ENCODE data around the gene CEP290.

Gene CEP290

GRCh38 chr12:88093573-88093972, 48.3 kb downstream of the CEP290 start:
- Histone ChIP-seq H3F3A (ENCODE audit: insufficient read depth) (no peaks in the 10 kb centered on the region), H3K9ac (ENCODE audit: low read length) (no peak overlapping the region), H3K4me3 (ENCODE audit: insufficient read depth, low read length, poor library complexity, severe bottlenecking) (no peak overlapping the region), H2AFZ (ENCODE audit: low read depth, low read length, severe bottlenecking) (no peak overlapping the region), H3K9me3 (ENCODE audit: insufficient read depth, low read length) (no peaks in the 10 kb centered on the region), H3K27me3 (ENCODE audit: low read length) (no peaks in the 10 kb centered on the region), H3K79me2 (ENCODE audit: insufficient read depth, low read length) (no peaks in the 10 kb centered on the region), H3K27ac (ENCODE audit: low read depth, low read length) (no peak overlapping the region), H3K36me3 (ENCODE audit: low read length) (0 out of 2 replicates have a peak, but pooled peaks cover 5% of the 10 kb centered on the region), H3K4me2 (ENCODE audit: low read depth, low read length, poor library complexity, severe bottlenecking) (no peak overlapping the region), H3K9me2 (replicated peaks; ENCODE audit: insufficient read depth, low read length) (no peaks in the 10 kb centered on the region), H4K20me1 (ENCODE audit: low read depth, low read length) (no peaks in the 10 kb centered on the region)
- TF ChIP-seq, protein P1, sequence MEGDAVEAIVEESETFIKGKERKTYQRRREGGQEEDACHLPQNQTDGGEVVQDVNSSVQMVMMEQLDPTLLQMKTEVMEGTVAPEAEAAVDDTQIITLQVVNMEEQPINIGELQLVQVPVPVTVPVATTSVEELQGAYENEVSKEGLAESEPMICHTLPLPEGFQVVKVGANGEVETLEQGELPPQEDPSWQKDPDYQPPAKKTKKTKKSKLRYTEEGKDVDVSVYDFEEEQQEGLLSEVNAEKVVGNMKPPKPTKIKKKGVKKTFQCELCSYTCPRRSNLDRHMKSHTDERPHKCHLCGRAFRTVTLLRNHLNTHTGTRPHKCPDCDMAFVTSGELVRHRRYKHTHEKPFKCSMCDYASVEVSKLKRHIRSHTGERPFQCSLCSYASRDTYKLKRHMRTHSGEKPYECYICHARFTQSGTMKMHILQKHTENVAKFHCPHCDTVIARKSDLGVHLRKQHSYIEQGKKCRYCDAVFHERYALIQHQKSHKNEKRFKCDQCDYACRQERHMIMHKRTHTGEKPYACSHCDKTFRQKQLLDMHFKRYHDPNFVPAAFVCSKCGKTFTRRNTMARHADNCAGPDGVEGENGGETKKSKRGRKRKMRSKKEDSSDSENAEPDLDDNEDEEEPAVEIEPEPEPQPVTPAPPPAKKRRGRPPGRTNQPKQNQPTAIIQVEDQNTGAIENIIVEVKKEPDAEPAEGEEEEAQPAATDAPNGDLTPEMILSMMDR (IDR thresholded peaks at IDR 0.05; ENCODE audit: insufficient read depth, low read length, poor library complexity, severe bottlenecking): no peak
- TF ChIP-seq EZH2phosphoT487 (conservative IDR thresholded peaks at IDR 0.05; ENCODE audit: low read length): no peak

- Histone ChIP-seq H3K4me3 (ENCODE audit: insufficient read depth, low read length, poor library complexity, severe bottlenecking) (no peak overlapping the region), H2AFZ (ENCODE audit: low read depth, low read length, severe bottlenecking) (no peak overlapping the region), H3K4me2 (ENCODE audit: low read depth, low read length, poor library complexity, severe bottlenecking) (no peak overlapping the region), H3F3A (ENCODE audit: insufficient read depth) (no peaks in the 10 kb centered on the region), H3K27me3 (ENCODE audit: low read length) (no peaks in the 10 kb centered on the region), H3K79me2 (ENCODE audit: insufficient read depth, low read length) (no peaks in the 10 kb centered on the region), H4K20me1 (ENCODE audit: low read depth, low read length) (no peaks in the 10 kb centered on the region), H3K9ac (ENCODE audit: low read length) (no peak overlapping the region), H3K36me3 (ENCODE audit: low read length) (peaks cover 8% of the 10 kb centered on the region; the same call in 1 of the 2 replicates), H3K9me3 (ENCODE audit: insufficient read depth, low read length) (no peaks in the 10 kb centered on the region), H3K27ac (ENCODE audit: low read depth, low read length) (no peak overlapping the region), H3K9me2 (replicated peaks; ENCODE audit: insufficient read depth, low read length) (no peaks in the 10 kb centered on the region)
- TF ChIP-seq, protein P1 (IDR thresholded peaks at IDR 0.05; ENCODE audit: insufficient read depth, low read length, poor library complexity, severe bottlenecking): no peak
- no peak for TF ChIP-seq EZH2phosphoT487 (conservative IDR thresholded peaks at IDR 0.05; ENCODE audit: low read length)
Measured at GRCh38 chr12:88092771-88093170, 49.1 kb downstream of the CEP290 start.

- TF ChIP-seq, protein P1 (IDR thresholded peaks at IDR 0.05; ENCODE audit: insufficient read depth, low read length, poor library complexity, severe bottlenecking): no peak
- TF ChIP-seq EZH2phosphoT487 (conservative IDR thresholded peaks at IDR 0.05; ENCODE audit: low read length): no peak
- Histone ChIP-seq H3K9ac (ENCODE audit: low read length) (no peak overlapping the region), H3K4me2 (ENCODE audit: low read depth, low read length, poor library complexity, severe bottlenecking) (no peak overlapping the region), H3K27me3 (ENCODE audit: low read length) (no peaks in the 10 kb centered on the region), H3K36me3 (ENCODE audit: low read length) (peaks cover 30% of the 10 kb centered on the region; the same call in 1 of the 2 replicates), H2AFZ (ENCODE audit: low read depth, low read length, severe bottlenecking) (no peak overlapping the region), H4K20me1 (ENCODE audit: low read depth, low read length) (no peaks in the 10 kb centered on the region), H3K9me3 (ENCODE audit: insufficient read depth, low read length) (no peaks in the 10 kb centered on the region), H3K79me2 (ENCODE audit: insufficient read depth, low read length) (no peaks in the 10 kb centered on the region), H3F3A (ENCODE audit: insufficient read depth) (no peaks in the 10 kb centered on the region), H3K4me3 (ENCODE audit: insufficient read depth, low read length, poor library complexity, severe bottlenecking) (no peak overlapping the region), H3K27ac (ENCODE audit: low read depth, low read length) (no peak overlapping the region), H3K9me2 (replicated peaks; ENCODE audit: insufficient read depth, low read length) (no peaks in the 10 kb centered on the region)
Measured at GRCh38 chr12:88084210-88084609, 57.7 kb downstream of the CEP290 start.
